ENCODE results near the gene RNF183.
"Not testable (repeated sequence)": the region's sequence is repeated elsewhere in the genome, so short reads cannot be mapped to it uniquely, and the experiment has no call there.

The RNF183 gene

GRCh38 chr9:113315231-113315630 is 12.1 kb upstream of the RNF183 start:
- no peak for DNase-seq

- no peak for DNase-seq
Observed at GRCh38 chr9:113313261-113313660, 10.1 kb upstream of the RNF183 start.

- DNase-seq: no peak
Observed at GRCh38 chr9:113311961-113312360, 8.8 kb upstream of the RNF183 start.

GRCh38 chr9:113310538-113310937 is 7.4 kb upstream of the RNF183 start:
- DNase-seq: no peak

- no peak for DNase-seq
Observed at GRCh38 chr9:113309204-113309813, 6.1 kb upstream of the RNF183 start.

GRCh38 chr9:113307396-113307975 is 4.3 kb upstream of the RNF183 start:
- no peak for DNase-seq

- DNase-seq: no peak
Observed at GRCh38 chr9:113306566-113306965, 3.4 kb upstream of the RNF183 start.

GRCh38 chr9:113301548-113301947 is 1.6 kb downstream of the RNF183 start:
- no peak for DNase-seq

GRCh38 chr9:113299800-113300292 is 3.3 kb downstream of the RNF183 start:
- DNase-seq: no peak

- DNase-seq: no peak
Observed at GRCh38 chr9:113298924-113299770, 4.0 kb downstream of the RNF183 start.

GRCh38 chr9:113298311-113298710 is 4.9 kb downstream of the RNF183 start:
- no peak for DNase-seq

GRCh38 chr9:113296796-113297558 is 6.2 kb downstream of the RNF183 start:
- DNase-seq: no peak

- not testable (repeated sequence) for DNase-seq
Observed at GRCh38 chr9:113296247-113296646, 6.9 kb downstream of the RNF183 start.

- DNase-seq: no peak
Observed at GRCh38 chr9:113293285-113293878, 9.8 kb downstream of the RNF183 start.

GRCh38 chr9:113290052-113290607 is 13.0 kb downstream of the RNF183 start:
- no peak for DNase-seq

GRCh38 chr9:113289091-113289490 is 14.1 kb downstream of the RNF183 start:
- DNase-seq: no peak

GRCh38 chr9:113281356-113281755 is 21.8 kb downstream of the RNF183 start:
- no peak for DNase-seq

GRCh38 chr9:113278840-113279239 is 24.3 kb downstream of the RNF183 start:
- DNase-seq: no peak

- DNase-seq: peak; percentile 98
Observed at GRCh38 chr9:113275157-113276131, 27.7 kb downstream of the RNF183 start, which contains the start of the genes CDC26 and PRPF4. TSS of gene CDC26 (minus strand) at chr9:113275572. CDS start at chr9:113272507, 3,065 bp downstream. TSS of gene PRPF4 (plus strand) at chr9:113275658. CDS start at chr9:113275744, 86 bp downstream.

GRCh38 chr9:113274474-113275156 is 28.6 kb downstream of the RNF183 start:
- no peak for DNase-seq

All from activated effector memory CD4-positive, alpha-beta T cell treated with anti-CD3 and anti-CD28 coated beads, Interleukin-2, amount 50 U/mL, for 16 hours (primary cell).